ENCODE data around the gene SEC23B.
"Not testable (repeated sequence)": the region's sequence is repeated elsewhere in the genome, so short reads cannot be mapped to it uniquely, and the experiment has no call there.

SEC23B gene

DNA sequence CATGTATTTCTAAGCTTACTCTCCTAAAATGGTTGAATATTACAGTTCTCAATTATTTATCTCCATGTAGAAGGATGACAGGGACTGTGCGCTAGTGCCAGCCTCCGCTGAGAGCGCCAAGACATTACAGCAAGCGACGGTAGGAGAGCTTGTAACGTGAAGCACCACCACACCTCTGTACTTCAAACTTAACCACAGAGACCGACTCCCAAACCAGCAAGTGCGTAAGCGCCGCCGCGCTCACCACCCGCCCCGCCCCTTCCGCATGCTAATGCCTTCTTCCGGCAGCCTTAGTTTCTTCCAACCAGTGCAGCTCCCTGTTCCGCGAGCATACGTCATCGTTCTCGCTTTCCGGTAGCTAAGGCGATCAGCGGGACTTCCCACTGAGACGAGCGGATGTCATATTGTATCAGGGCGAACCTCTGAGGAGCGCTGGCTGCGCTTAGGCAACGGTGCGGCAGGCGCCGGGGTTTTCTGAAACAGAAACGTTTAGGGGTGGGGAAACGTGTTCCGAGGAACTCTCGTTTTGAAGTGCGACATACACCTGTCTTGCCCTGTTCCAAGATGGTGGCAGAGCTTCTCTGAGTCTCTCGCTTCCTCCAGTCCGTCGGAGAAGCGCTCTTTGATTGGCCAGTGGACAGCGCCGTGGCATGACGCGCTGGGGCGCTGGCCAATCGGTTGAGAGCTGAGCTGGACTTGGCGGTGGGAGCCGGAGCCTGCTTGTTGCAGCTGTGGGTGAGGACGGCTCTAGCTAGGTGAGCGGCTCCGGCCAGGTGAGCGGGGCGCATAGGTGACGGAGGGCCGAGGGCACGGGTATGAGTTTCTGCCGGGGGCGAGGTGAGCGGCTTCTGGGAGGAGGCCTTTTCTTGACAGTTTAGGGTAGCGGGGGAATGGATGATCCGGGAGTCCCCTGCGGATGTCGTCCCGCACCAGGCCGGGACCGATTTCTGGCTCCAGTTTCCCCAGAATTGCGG lies at the start of gene SEC23B:
TSS of gene SEC23B (plus strand) at position 723 of the 974 bp plus-strand sequence. CDS start 2,896 bp downstream, outside the sequence.
- peak; percentile 97 to 100 (median 98) for DNase-seq

- no peak for DNase-seq
Observed at GRCh38 chr20:18465536-18466200, 42.1 kb upstream of the SEC23B start.

DNA sequence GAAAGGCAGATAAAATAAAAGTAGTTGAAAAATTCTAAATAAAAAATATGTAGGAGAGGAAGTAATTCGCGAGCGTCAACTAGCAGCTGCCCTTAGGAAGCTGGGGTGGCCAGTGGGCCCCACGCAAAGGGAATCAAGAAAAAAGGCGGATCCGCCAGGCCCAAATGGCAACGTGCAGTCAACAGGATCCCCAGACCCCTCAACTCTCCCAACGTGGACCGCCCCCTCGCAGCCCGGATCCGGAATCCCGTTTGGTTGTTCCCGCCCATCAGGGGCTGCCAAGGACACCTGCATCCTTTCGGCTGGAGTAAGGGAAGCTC lies 41.2 kb upstream of the SEC23B start:
- DNase-seq, result no peak

GRCh38 chr20:18466894-18467730 lies 40.6 kb upstream of the SEC23B start, which contains the start of the genes DZANK1 and POLR3F:
TSS of gene DZANK1 (minus strand) at chr20:18467030. CDS start at chr20:18465358, 1,672 bp downstream.
TSS of gene POLR3F (plus strand) at chr20:18467390. CDS start at chr20:18467507, 117 bp downstream.
- peak; percentile 82 to 98 (median 91) for DNase-seq

GRCh38 chr20:18477218-18477617 lies 30.5 kb upstream of the SEC23B start:
- no peak for DNase-seq

- no peak for DNase-seq
Observed at GRCh38 chr20:18477821-18478220, 29.9 kb upstream of the SEC23B start.

DNA sequence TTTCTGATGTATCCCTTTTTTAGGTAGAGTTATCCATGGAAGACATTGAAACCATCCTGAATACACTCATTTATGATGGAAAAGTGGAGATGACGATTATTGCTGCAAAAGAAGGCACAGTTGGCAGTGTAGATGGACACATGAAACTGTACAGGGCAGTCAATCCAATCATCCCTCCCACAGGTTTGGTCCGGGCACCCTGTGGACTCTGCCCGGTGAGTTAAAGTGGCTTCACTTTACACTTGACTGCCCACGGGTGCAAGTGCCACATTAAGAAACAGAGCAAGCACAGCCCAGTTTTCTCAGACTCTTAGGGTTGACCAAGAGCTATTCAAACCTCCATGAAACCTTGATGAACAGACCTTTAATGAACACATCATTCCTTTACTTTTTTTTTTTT lies 26.1 kb upstream of the SEC23B start:
- no peak for DNase-seq

DNA sequence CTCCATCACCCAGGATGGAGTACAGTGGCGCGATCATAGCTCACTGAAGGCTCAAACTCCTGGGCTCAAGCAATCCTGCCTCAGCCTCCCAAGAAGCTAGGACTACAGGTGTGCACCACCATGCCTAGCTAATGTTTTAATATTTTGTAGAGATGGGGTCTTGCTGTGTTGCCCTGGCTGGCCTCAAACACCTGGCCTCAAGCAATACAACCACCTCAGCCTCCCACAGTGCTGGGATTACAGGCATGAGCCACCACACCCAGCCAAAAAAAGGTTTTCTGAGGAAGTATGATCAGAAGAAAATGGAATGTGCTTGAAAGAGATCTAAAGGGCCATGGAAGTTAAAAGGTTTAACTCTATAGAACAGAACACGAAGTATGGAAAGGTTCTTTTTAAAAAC lies 19.4 kb upstream of the SEC23B start:
- DNase-seq, result no peak

DNA sequence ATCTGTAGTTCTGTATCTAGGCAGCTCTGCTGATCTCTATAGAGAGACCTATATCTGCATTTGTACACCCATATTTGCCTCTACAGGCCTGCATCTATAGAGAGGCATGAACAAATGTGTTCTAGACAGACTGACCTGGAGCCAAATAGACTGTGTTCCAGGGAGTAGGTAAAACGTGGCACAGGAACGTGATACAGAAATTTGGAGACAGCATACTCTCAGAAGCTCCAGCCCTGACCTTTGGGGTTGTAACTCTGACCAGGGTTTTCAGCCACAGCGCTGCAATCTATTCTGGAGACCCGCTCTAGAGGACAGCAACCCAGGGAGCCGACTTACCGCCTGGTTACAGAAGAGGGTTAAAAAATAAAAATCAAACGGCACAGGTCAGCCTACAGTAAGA lies 11.7 kb upstream of the SEC23B start:
- no peak for DNase-seq

DNA sequence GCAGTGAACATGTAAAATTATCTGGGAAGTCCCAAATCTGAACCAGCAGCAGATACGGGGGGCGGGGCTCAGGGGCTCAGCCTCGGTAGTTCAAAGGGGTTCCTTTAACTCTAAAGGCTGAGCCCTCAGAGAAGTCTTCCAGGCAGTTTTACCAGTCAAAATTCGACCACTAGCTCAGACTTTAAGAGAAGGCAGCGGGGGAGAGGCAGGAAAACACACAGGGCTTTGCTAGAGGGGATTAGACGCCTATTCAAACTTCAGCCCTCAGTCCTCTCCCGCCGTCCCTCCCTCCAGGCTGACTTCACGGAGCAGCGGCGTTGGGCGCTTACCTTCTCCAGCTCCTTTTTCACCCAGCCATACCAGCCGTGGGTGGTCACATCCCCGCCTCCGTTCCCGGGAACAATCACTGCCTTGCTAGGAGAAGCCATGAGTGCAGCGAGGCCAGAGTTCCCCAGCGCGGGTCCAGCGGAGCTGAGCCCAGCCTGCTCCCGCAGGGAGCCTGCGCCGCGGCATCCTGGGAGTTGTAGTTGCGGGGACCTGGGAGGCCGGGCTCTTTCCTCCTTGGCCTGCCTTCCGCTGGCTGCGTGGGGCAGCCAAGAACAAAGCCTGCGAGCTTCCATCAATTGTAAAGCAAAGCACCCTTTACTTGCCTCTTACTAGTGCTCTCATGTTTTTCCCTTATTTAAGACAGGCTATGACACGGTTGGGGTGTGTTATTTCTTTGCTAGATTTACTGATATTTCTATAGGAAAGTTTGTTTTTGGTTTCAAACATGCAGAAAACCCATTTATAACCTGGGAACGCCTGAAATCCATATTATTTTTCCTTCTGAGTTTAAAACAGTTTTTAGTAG lies 10.8 kb upstream of the SEC23B start, which contains the start of gene RBBP9:
TSS of gene RBBP9 (minus strand) at position 486 of the 853 bp plus-strand sequence. CDS start at position 428, 58 bp downstream.
- peak; percentile 44 to 69 (median 60) for DNase-seq

GRCh38 chr20:18497603-18498002 lies 10.1 kb upstream of the SEC23B start:
- no peak for DNase-seq

- DNase-seq, result not testable (repeated sequence)
Observed at GRCh38 chr20:18501672-18502071, 6.1 kb upstream of the SEC23B start.

- DNase-seq, result no peak
Observed at GRCh38 chr20:18504479-18505060, 3.2 kb upstream of the SEC23B start.

- DNase-seq, result peak in 1 of 6 experiments; percentile 35
Observed at GRCh38 chr20:18506744-18507143, 996 bp upstream of the SEC23B start.

- DNase-seq, result no peak
Observed at GRCh38 chr20:18511571-18511970, 3.8 kb downstream of the SEC23B start.

DNA sequence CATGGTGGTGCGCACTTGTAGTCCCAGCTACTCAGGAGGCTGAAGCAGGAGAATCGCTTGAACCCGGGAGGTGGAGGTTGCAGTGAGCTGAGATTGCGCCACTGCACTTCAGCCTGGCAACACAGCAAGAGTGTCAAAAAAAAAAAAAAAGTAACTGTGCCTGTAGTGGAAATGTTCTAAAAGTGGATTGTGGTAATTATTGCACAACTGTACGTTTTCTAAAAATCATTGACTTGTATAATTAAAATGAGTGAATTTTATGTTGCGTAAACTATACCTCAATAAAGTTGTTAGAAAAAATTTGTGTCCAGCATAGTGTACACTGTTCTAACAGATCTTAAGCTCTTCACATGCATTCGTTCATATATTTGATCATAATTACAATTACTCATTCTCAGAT lies 5.5 kb downstream of the SEC23B start:
- DNase-seq, result no peak

DNA sequence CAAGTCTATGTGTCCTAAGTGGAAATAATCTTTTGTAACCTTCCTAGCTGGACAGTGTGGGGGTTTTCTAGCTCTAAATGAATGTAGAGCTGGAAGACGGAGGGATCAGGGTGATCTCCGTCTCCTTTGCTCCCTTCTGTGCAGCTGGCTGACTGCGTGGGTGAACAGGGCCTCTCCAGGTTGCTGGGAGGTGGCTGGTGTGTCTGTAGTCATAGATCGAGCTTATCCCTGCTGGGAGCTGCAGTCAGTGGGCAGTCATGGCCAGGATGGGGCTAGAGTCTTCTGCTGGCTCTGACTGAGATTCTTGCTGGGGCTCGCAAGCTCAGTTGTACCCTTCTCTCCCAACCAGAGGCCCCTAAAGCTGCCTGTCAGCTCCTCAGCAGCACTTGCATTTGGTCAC lies 6.4 kb downstream of the SEC23B start:
- no peak for DNase-seq

GRCh38 chr20:18515973-18516372 lies 8.2 kb downstream of the SEC23B start:
- no peak for DNase-seq

DNA sequence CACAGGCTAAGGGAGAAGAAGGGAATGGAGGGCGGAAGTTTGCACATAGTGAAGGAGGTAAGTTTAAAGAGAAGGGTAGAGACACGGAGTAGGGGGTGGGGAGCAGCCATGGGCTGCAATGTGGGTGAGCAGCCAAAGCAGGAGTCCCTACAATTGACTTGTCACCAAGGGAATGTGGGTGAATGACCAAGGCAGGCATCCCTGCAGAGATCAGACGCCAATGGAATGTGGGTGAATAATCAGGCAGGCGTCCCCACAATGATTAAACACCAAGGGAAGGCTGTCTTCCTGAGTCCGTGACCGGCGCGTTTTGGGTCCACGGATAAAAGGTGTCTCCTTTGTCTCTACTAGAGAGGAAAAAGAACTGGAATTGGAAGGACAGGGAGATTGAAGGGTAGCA lies 14.3 kb downstream of the SEC23B start:
- DNase-seq, result not testable (repeated sequence)

DNA sequence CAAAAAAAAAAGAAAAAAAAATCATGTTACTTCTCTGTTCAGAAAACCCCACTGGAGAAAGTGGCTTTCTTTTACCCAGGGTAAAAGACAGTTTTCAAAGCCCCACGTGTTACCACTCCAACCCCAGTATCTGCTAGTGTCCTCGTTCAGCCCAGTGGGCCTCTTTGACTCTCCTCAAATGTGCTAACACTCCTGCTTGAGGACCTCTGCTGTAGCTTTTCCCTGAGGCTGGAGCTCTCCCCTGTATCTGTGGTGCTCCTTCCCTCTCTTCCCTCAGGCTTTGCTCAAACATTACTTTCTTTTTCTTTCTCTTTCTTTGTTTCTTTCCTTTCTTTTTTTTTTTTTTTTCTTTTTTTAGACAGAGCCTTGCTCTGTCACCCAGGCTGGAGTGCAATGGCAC lies 15.3 kb downstream of the SEC23B start:
- DNase-seq, result no peak

- DNase-seq, result no peak
Observed at GRCh38 chr20:18524646-18525045, 16.9 kb downstream of the SEC23B start.
